GM19438 (cell line): Measurements from ENCODE around the gene ADAMTSL1.

Experiments used
- ATAC-seq: cut with Tn5 transposase; IDR thresholded peaks from one replicate; pipeline ENCODE4 v1.9.1; 2021; ENCODE audit warnings: low read depth; ENCODE audit not compliant: unreplicated experiment

ADAMTSL1 gene

DNA sequence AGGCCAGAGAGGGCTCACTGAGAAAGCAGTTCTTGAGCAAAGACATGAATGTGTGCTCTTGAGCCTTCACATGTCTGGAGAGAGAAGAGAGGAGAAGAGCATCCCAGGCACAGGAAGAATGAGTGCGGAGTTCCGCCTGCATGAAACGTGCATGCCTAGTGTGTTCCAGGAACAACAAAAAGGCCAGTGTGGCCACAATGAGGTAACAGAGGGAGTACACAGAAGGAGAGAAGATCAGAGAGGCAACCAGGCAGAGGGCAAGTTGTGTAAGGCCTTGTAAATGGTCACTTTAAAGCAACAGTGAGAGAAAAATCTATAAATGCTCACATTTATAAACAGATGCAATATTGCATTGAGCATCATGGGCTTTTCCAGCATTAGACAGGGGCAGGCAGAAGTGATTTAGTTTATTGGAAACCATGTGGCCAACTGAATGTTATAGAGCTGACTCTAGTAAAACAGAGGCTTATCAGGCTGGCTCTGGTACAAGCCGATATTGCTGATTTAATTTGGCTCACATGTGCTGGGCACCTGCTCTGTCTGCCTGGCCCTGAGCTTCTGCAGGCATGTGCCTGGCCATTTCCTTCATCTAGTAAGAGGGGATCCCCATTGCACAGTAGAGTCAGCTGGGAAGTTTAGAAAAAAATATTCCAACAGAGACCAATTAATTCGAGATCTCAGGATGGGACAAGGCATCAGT lies 373.8 kb downstream of the ADAMTSL1 start:
- no peak for ATAC-seq

DNA sequence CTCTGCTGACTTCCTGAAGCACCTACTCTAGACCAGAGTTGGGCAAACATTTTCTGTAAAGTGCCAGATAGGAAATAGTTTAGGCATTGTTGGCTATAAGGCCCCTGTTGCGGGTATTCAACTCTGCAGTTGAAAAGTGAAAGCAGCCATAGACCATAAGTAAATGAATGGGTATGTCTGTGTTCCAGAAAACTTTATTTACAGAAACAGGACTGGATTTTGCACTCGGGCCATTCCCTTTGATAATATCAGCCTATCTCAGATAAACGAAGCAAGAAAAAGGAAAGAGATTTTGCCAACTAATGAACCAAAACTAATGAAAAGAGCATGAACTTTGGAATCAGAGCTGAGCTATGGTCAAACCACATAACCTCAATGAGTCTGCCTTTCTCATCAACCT lies 374.7 kb downstream of the ADAMTSL1 start:
- ATAC-seq: no peak

DNA sequence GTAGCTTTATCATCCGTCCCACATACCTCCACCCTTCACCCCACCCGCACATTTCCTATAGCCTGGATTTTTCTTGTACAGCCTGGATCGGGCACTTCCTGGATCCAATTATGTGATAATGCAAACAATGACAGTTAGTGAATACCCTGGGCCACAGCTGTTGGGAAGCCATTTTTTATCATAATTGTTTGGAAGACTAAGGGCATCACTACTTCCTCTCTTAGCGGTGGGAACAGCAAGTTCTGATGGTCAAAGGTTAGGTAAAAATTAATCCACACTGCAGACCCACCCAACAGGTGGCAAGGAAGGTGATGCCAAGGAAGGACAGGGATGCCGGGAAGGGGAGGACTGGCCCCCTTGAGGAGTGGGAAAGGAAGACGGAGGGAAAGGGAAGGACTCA lies 375.3 kb downstream of the ADAMTSL1 start:
- no peak for ATAC-seq

DNA sequence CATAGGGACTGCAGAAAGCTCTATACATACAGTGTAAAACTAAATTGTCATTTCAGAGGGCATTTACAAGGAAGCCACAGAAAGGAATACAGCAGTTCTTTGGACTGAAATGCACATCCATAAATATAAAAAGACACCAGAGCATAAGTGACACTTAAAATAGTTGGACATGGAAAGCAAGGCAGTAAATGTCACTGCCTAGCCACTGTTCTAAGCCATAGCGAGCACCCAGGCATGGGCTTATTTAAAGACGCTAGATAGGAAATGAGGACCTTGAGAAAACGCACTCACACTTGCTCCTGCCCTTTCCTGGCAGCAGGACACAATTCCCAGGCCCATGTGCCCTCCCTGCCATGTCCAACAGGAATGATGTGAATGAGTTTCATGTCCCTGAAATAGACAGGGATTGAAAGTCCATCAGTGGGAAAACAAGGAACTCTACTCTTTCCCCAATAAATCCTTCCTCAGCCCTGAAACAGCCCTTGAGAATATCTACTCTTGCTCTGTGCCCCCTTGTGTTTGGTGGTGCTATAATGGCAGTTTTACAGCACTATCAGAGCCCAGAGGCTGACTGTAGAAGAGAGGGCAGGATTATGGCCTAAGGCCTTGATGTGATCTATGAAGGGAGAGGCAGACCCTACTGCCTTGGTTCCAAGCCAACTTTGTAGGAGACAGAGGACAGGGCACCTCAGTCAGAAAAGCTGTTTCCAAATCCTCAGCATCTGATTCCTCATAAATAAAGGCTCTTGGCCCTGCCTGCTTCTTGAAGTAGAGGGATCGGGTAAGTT lies 376.1 kb downstream of the ADAMTSL1 start:
- no peak for ATAC-seq

DNA sequence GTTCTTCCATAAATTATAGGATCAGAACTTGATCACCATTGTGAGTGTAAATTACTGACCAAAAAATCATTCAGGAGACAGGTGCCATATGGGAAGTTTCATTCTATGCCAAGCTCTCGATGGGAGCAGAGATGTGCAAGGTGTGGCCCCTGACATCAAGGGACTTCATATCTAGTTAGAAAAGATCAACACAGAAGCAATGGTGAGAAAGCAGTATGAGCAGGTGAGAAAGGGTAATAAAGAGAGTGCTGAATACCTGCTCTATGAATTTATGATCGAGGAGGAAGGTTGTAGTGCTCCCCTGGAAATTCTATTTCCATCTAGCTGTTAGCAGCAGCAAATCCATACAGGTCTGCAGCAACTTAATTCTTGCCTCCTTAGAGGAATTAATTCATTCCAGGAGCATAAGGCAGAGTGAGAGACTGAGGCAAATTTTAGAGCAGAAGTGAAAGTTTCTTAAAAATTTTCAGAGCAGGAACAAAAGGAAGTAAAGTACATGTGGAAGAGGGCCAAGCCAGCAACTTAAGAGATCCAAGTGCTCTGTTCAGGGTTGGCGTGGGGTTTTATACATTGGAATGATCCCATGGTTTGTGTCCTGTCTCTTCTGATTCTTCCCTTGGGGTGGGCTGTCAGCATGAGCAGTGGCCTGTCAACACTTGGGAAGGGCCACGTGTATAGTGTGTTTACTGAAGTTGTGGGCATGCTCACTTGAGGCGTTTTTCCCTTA lies 377.3 kb downstream of the ADAMTSL1 start:
- ATAC-seq: no peak

DNA sequence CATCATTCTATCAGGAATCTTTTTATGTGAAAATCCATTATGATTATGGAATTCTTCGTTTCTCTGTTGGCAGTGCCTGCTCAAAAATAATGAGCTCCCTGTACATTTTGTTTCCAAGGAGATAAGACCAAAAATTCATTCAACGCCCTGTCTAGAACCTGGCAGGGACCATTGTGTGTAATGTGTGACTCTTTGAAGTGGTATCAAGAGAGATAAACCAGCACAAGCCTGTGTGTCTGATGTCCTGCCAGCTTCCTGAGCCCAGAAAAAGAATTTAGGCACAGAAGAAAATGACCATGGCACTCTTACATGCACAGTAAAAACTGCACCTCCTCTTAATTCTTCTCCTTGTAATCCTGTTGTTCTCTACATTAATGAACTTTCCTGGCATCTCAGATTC lies 381.7 kb downstream of the ADAMTSL1 start:
- no peak for ATAC-seq

DNA sequence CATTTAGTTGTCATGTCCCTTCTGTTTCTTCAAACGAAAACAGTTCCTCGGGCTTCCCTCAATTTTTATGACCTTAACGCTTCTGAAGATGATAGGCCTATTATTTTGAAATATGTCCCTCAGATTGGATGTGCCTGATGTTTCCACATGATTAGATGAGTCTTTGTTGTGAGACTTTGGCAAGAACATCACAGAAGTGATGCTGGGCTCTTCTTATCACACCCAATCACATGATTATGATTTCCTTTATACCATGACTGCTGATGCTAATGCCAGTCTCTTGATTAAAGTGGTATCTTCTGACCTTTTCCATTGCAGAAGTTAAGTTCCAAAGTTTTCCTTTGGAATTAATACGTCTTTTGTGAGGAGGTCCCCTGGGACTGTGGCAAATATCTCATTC lies 383.4 kb downstream of the ADAMTSL1 start:
- ATAC-seq: no peak

DNA sequence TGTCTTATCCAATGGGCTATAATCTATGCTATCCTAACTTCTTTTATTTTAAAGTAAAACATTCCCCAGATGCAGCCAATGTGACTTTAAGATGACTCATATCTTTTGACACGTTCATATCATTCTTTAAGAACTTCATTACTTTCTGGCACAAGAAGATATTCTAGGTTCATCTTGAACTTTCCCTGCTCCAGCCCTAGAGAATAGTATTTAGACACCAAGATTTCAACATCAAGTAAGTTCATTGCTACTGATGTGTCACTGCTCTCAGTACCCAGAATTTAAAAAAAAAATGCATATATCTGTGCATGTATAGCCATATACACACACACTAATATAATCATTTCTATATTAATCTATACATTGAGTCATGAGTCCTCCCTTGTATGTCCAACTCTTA lies 383.8 kb downstream of the ADAMTSL1 start:
- ATAC-seq: no peak

DNA sequence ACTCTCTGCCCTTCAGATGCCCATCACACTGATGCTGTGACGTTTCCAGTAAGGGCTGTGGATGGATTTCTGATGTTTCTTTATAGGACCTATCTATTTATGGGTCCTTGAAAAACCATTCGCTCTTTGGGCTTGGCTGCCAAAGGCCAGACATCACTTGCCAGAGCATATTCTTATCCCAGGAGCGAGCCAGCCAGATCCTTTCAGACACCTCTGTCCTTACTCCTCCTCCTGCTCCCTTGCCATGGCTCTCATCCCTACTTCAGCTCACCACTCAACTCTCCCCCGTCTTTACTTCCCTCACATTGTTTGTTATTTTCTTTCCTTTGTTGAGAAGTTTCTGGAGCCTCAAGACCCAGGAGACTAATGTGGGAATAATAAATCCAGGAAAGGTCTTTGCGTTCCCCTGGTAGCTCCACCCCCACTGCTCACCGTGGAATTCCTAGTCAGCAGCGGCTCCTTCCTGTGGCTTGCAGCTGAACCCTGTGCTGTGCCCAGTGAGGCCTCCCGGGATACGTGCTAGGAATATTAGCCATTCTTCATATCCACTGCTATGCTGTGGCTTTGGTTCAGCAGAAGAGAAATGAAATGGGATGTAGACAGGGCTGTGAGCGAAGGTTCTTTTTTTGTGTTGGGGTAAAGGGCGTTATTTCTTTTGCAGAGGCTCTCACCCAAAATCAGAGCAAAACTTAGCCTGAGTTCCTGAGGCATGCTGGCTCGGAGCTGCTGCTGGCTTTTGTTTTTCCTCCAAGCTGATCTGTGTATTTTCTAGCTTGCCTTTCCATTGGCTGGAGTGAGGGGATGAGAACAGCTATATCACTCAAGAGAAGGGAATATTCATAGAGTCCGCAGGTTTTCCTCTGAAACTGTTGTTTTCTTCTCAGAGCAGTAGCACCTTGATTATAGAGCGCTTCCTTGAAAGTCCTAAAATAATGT lies 387.9 kb downstream of the ADAMTSL1 start:
- no peak for ATAC-seq

DNA sequence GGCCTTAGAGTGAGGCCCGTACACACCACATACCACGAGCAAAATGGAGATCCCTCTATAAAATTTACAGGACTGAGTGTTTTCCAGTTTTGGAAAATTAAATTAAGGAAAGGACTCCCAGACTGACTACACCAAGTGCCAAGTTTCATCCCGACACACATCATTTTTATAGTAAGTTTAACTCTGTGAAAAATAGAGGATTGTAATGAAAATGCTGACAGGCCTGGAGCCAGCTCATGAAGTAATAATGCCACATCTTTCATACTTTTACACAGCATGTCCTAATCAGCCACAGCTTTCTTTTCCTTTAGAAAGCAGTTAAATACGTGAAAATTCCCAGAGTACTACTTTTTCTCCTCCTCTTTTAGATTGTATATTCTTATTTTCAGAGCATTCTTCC lies 389.8 kb downstream of the ADAMTSL1 start:
- no peak for ATAC-seq

DNA sequence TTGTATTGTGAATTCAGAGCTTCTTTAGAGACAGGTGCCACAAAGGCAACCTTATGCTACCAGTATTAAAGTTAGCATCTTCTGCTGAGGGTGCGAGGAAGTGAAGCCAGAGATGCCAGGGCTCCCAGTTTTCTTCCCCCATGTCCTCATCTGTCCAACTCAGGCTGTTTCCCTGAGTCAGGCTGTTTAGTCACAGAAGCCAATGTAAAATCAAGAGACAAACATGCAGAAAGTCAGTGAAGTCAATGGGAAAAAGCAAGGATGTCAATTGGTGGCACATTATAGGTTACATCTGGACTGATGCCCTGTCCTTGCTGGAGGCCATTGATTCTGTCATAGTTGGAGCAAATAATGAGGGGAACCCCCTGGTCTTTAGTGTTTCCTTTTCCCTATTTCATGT lies 390.6 kb downstream of the ADAMTSL1 start:
- ATAC-seq: no peak

DNA sequence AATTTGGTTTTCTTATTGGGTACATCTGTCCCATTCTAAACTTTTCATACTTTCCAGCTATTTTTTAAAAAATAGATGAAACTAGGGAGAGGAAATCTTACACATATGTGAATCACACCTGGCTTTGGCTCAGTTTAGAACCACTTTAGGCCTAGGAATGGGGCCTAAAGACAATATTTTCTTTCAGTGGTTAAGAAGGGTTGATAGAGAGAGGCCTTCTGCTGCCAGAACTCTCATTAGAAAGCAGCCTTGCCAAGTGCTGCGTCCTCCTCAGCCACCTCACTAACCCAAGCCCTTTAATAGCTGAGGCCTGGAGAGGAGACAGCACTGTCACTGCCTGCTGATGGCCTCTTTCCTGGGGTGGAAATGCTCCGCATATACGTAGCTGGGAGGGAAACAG lies 391.6 kb downstream of the ADAMTSL1 start:
- ATAC-seq: no peak

DNA sequence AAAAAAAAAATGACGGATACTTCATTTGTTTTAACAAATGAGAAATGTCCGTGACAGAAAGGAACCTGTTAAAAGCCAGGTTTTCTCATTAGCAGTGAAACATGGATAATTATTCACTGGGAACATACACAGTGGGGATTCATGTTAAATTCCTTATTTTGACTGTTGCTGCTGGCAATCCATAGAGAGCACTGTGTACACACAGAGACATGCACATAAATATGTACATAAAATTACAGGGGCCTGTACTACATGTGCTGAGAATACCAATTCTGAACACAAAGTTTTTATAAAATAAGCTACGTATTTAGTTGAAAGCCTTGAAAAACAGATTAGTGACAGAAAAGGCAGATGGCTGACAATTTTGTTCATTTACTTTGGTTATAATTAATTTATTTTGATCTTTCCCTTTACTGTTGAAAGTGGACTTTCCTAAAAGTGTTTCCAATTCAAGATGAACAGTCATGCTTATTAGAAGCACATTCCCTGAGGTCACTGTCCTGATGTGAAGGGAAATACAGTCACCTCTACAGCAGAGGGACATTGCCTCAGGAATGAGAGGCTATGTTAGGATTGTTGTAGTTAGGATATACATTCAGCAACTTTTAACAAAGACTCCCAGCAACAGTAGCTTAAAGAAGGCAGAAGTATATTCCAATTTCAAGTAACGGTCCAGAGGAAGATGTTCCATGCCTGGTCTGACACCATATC lies 392.3 kb downstream of the ADAMTSL1 start:
- no peak for ATAC-seq

DNA sequence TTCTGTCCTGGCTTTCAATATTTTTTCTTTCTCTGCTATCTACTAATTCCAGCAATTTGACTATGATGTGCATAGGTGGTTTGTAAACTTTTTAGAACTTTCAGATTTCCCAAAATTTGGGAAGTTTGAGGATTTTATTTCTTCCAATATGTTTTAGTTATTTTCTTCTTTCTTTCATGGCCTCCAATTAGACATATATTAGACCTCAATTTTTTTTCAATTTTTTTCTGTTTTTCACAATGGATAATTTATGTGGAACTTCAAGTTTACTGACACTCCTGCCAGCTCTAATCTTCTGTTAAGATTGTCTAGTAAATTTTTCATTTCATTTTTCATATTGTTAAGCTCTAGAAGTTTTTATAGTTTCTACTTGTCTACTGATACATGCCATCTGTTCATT lies 395.8 kb downstream of the ADAMTSL1 start:
- no peak for ATAC-seq

DNA sequence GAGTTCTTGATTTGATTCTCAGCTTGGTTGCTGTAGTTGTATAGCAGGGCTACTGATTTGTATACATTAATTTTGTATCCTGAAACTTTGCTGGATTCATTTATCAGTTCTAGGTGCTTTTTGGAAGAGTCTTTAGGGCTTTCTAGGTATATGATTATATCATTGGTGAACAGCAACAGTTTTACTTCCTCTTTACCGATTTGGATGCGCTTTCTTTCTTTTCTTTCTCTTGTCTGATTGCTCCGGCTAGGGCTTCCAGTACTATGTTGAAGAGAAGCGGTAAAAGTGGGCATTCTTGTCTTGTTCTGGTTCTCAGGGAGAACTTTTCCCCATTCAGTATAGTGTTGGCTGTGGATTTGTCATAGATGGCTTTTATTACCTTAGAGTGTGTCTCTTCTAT lies 400.1 kb downstream of the ADAMTSL1 start:
- ATAC-seq: no peak

DNA sequence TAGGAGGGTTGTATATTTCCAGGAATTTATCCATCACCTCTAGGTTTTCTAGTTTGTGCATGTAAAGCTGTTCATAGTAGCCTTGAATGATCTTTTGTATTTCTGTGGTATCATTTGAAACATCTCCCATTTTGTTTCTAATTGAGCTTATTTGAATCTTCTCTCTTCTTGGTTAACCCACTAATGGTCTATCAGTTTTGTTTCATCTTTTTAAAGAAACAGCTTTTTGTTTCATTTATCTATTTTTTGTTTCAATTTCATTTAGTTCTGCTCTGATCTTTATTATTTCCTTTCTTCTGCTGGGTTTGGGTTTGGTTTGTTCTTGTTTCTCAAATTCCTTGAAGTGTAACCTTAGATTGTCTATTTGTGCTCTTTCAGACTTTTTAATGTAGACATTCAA lies 401.0 kb downstream of the ADAMTSL1 start:
- peak; percentile 72 for ATAC-seq

DNA sequence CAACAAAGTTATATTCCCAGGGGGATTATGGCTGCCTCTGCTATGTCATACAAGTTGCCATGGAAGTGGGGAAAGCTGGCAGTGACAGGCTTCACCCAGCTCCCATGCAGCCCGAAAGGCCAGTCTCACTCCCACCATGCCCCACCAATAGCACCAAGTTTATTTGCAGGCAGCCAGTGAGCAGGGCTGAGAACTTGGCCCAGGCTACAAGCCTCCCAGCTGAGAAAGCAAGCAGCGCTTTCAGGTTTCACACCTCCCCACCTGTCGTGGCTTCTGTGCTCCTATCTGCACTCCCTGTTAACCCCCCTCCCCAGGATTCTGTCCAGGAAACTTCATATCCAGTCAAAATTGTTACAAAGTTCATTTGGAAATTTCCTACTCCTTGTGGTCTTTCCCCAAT lies 404.0 kb downstream of the ADAMTSL1 start:
- no peak for ATAC-seq

DNA sequence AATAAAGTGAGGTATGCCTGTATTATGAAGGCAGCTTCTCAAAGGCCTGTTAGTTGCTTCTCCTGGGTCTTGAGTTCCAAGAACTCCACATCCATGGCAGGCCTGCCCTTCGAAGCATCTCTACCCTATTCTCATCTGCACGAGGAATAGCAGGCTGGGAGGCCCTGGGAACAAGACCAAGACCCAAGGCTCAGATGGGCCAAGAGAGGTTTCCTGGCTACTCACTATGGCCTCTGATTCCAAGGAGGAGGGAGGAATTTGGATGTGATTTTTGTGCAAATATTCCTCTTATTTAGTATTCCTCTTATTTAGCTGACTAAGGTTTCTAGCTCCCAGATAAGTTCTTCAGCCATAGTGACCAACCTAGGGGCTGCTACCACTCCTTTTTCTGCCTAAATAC lies 407.8 kb downstream of the ADAMTSL1 start:
- no peak for ATAC-seq

DNA sequence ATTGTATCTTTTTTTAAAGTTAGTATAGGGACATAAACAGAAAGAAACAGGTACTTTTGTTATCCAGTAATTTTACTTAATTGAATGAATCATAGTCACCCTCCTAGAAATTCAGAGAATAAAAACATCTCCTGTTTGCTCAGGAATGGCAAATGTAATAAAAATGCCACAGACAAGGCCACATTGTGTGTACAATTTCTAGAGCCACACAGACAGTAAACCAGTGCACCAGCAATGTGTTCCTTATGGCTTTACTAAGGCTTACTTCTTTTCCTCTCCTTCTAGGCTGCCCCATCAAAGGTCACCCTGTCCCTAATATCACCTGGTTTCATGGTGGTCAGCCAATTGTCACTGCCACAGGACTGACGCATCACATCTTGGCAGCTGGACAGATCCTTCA lies 413.6 kb downstream of the ADAMTSL1 start:
- ATAC-seq: no peak

DNA sequence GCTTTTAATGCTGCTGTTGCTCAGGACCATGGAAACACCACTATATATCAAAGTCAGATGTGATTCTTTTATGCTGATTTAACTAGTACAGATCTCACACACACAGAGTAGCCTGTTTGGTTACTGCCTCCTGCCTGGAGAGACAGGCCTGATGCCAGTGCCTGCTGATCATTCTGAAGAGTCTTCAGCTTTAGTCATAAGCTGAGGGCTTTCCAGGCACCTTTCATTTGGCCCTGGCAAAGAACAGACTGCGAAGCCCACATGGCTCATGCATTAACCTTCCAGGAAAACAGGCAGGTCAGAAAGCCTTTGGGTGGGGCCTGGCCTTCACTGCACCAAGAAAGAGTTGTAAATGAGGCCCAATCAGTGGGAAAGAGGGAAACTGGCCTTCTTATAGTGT lies 414.3 kb downstream of the ADAMTSL1 start:
- ATAC-seq: no peak
